ENCODE data around the gene NISCH. TPM values are rescaled to one million over a fixed set of nuclear protein-coding genes. Genes with fewer than 3 reads are reported as not detected.

NISCH gene
- total RNA-seq, 1 donor from 2014 or later: 44.3 TPM

DNA sequence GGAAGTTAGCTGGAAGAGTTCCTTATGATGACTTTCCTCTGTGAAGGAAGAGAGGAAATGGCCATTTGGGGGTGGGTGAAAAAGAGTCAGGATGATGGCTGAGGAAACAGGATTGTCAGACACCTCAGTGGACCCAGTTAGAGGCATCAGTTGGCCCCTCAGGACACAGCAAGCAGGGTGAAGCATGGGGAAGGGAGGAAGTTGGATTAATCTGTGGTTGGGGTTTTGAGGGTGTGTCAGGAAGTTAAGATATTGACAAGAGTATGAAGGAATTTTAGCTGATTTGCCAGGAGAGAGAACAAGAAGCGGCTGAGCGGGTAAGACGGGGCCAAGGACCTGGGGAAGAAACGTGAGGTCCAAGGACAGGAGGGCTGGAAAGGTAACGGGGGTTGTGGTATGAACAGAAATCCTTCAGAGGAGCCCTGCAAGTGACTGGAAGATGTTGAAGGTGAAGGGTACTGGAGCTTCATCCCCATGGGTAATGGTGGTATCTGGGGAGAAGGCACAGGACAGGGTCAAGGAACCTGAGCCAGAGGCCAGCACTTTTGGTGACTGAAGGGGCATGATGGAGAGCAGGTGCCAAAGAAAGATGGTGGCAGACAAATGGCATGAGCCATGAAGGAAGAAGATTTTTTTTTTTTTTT is 83.7 kb downstream of the NISCH start:
- peak overlapping the region; percentile 79 for H3K4me3 ChIP-seq
- H3K9me3 ChIP-seq (replicated peaks): no peaks in the 10 kb centered on the region
- TF ChIP-seq, protein P1, sequence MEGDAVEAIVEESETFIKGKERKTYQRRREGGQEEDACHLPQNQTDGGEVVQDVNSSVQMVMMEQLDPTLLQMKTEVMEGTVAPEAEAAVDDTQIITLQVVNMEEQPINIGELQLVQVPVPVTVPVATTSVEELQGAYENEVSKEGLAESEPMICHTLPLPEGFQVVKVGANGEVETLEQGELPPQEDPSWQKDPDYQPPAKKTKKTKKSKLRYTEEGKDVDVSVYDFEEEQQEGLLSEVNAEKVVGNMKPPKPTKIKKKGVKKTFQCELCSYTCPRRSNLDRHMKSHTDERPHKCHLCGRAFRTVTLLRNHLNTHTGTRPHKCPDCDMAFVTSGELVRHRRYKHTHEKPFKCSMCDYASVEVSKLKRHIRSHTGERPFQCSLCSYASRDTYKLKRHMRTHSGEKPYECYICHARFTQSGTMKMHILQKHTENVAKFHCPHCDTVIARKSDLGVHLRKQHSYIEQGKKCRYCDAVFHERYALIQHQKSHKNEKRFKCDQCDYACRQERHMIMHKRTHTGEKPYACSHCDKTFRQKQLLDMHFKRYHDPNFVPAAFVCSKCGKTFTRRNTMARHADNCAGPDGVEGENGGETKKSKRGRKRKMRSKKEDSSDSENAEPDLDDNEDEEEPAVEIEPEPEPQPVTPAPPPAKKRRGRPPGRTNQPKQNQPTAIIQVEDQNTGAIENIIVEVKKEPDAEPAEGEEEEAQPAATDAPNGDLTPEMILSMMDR (IDR thresholded peaks at IDR 0.05; ENCODE audit: borderline replicate concordance): no peak
- peaks cover 78% of the 10 kb centered on the region for H3K4me1 ChIP-seq
- H3K27ac ChIP-seq (replicated peaks): peak overlapping the region; percentile 97
- H3K36me3 ChIP-seq: peaks cover 25% of the 10 kb centered on the region
- no peaks in the 10 kb centered on the region for H3K27me3 ChIP-seq (ENCODE audit: low read depth)
- no peak for DNase-seq
- intact Hi-C loops (cut with micrococcal nuclease): no loop called here

DNA sequence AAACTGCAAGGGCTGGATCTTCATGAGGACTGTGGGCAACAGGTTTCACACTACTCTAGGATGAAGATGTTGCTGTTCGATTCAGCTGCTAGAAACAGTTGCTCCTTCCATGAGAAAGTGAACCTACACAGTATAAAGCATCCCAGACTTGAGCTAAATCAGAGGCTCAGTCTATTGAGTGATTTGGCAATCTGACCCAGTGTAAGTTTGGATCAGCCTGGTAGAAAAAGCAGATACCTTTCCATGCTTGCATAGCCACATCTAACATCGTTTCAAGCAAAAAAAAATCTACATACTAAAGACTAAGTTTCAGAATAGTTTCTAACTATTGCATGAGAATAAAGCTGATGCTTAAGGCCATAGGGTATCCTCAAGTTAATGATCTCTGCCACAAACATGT is 85.6 kb downstream of the NISCH start:
- Histone ChIP-seq H3K4me1 (peaks cover 75% of the 10 kb centered on the region), H3K27ac (replicated peaks) (no peak overlapping the region), H3K36me3 (peaks cover 40% of the 10 kb centered on the region), H3K9me3 (replicated peaks) (no peaks in the 10 kb centered on the region), H3K27me3 (ENCODE audit: low read depth) (no peaks in the 10 kb centered on the region), H3K4me3 (no peak overlapping the region)
- TF ChIP-seq, protein P1 (IDR thresholded peaks at IDR 0.05; ENCODE audit: borderline replicate concordance): no peak
- intact Hi-C loops (cut with micrococcal nuclease): loop anchor here (10.0 kb wide), 1 partner anchor 66 kb away; no protein-coding TSS in a partner anchor
- no peak for DNase-seq

Other genes with a start within 250 kb of the NISCH start
- gene TLR9, start 230.0 kb upstream of the NISCH start, total RNA-seq: 0.66 TPM
- gene TWF2, start 216.4 kb upstream of the NISCH start, total RNA-seq: 115 TPM
- 9.2 TPM for gene PPM1M, start 209.8 kb upstream of the NISCH start, total RNA-seq
- 61.6 TPM for gene WDR82, start 177.0 kb upstream of the NISCH start, total RNA-seq
- 4.0 TPM for gene GLYCTK, start 167.8 kb upstream of the NISCH start, total RNA-seq
- 2.2 TPM for gene DNAH1, start 139.3 kb upstream of the NISCH start, total RNA-seq
- gene BAP1, start 45.6 kb upstream of the NISCH start, total RNA-seq: 54.2 TPM
- 16.8 TPM for gene PHF7, start 44.9 kb upstream of the NISCH start, total RNA-seq
- gene SEMA3G, start 10.5 kb upstream of the NISCH start, total RNA-seq: 9.2 TPM
- 8,962 TPM for gene TNNC1, start 1.6 kb upstream of the NISCH start, total RNA-seq
- 67.2 TPM for gene STAB1, start 39.7 kb downstream of the NISCH start, total RNA-seq
- gene NT5DC2, start 78.3 kb downstream of the NISCH start, total RNA-seq: 69.3 TPM
- 65.8 TPM for gene UQCC5, start 81.0 kb downstream of the NISCH start, total RNA-seq
- 52.3 TPM for gene PBRM1, start 230.3 kb downstream of the NISCH start, total RNA-seq
- gene GNL3, start 230.4 kb downstream of the NISCH start, total RNA-seq: 26.8 TPM